ENCODE measurements around the gene MEIKIN.
"Not testable (repeated sequence)": the region's sequence is repeated elsewhere in the genome, so short reads cannot be mapped to it uniquely, and the experiment has no call there.

Gene MEIKIN

DNA sequence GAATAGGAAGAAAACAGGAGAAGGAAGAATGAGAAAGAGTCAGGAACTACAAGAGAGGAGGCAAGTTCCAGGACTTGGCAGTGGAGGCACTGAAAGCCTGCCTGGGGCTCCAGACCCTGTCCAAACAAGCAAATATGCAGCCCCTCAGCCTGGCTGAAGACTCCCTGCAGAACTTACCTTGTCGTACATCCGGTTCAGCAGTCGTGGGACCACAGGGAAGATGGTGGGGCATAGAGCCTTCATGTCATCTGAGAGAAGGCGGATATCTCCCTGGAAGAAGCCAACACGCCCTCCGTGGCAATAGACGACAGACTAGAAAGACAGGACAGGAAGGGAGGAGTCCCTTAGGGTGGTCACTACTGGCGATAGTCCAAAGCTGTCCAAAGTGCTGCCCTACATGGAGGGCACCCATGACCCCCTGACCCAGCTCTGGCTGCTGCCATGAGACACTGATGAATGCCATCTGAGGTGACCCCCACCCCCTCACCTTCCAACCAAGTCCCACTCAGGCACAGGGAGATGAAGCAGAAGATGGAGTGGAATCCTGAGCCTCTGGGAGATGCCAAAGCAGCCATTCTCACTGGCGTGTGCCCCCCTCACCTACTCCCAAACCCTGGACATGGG lies 27.7 kb upstream of the MEIKIN start:
- no peak for DNase-seq

DNA sequence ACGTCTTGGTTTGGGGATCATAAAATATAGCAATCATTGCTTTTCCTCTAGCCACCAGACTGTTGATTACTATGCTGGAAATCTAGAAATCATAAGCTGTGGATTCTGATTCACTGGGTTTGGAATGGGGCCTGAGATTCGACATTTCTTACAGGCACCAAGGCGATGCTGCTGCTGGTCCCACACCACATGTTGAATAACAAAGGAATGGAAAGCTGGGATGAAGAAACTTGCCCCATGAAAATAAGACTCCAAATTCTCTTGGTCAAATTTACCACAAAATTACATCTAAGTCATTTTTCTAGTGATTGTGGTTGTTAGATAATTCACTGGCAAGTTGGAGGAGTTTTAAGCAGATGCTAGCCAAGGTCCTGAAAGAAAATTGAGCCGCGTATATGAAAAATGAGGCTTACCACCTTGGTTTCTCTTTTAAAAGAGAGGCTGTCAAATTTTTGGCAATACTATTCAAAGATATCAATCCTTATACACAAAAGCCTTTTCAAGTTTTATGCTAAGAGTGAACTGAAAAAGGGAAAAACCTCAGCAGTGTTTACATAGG lies 23.0 kb upstream of the MEIKIN start:
- DNase-seq, result no peak

DNA sequence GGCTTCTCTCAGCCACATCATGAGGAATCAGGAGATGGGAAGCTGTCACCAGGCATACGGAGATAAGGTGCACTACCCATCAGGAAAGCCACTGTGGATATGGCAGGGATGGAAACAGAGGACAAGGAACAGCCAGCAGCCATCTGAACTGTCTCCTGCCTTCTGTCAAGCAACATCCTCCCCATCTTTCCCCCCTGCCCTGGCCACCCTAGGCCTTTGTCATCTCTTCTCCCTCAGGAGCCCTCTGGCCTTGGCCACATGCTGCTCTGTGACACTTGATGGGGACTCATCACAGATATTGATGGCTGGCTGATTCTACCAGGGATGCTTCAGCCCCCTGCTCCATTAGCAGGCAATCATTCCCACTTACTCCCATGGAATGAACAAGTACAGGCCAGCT lies 21.1 kb upstream of the MEIKIN start:
- DNase-seq, result no peak

DNA sequence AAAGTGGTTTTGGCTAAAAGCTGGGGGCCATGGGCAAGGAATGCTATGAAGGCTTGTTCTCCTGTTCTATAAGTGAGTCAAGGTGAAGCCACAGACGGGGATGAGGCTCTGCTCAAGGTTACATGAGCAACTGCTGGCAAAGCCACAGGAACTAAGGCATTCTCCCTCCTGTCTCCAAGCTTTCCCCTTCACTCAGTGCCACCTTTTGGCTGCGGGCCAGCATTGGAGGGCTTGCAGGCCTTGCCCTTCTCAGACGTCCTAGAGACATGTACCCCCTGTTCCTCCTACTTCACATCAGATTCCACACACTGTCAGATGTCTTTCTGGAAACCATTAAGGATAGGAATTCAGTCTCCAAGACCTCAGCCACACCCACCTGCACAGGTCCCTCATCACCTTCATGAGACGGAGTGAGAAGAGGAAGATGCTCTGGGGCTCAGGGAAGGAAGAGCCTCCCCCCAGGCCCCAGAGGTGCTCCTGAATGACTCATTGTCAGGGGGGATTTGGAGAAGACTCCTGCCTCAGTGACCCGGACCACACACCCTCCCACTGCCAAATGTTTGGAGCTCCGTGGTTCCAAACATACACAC lies 20.5 kb upstream of the MEIKIN start:
- no peak for DNase-seq

DNA sequence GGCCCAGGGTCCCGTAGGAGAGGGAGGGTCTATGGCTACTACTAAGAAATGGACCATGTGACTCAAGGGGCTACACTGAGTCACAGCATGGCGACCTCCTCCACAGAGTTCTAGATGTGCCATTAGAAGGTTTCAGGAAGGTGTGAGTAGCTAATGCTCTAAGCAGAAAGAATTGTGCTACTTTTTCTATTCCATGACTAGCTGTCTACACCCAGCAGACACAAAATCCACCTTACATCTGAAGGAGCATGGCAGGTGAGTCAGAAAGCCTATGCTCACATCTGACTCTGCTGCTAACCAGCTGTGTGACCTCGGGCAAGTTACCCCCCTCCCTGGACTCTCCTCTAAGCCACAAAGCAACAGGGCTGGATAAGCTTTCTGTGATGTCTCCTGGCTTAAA lies 14.4 kb upstream of the MEIKIN start:
- no peak for DNase-seq

DNA sequence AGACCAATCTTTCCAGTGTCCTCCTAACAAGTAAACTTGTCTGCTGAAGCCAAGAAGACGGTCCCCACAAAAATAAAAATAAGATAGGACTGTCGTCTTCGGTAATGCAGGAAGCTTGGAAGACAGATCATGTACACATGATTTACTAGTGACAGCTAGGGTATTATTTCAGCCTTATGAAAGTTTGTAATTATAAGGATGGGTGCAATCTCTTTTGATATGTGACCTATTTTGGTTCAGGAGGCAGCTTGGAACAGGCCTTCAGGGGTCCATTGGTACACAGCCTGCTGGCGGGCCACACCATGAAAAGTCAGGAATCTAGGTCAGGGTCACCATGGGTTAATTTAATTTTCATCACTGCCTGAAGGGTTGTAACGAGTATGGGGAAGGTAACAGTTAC lies 13.7 kb upstream of the MEIKIN start:
- DNase-seq, result no peak

DNA sequence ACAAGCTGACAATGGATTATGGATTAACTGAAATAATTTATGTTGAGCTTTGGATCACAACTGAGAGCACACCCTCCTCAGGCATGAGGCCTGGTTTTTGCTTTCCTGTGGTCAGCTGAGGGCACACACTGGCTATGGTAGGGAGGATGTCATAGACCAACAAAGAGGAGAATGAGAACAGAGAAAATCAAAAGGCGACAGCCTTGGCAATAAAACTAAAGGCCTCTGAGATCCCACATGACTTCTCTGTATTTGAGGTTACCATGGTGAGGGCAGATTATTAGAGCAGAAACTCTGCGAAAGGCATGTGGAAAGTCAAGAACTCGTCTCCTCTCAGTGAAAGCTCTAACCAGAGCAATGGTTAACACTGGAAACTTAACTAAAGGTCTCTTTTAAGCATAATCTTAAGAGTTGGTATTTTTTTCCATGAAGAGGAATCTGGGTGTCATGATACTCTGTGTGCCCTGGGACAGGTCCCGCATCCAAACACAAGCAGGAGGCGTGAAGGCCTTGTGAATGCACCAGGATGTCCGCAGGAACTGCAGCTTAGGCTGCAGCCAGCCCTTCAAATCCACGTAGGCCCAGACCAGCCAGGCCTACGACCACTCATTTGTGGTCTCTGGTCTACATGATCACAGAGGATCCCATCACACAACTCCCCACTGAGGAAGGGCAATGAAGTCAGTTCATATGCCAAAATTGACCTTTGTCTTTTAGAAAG lies 12.4 kb upstream of the MEIKIN start:
- DNase-seq, result no peak

DNA sequence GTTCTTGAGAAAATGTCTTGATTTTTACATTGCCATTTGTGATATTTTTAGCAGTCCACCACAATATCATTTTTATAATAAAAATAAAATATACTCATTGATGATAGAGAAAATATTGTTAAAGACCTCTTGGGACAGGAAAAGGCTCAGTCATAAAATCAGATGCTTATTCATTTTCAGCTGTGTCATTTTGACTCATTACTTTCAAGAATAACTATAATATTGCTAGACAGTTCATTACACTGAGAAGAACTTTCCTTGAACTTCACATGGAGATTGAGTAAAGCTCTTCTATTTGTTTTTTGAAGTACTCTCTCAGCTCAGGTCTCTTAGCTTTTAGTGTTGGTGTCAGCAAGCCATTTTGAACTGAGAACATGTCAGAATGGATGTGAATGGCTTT lies 8.5 kb upstream of the MEIKIN start:
- no peak for DNase-seq

DNA sequence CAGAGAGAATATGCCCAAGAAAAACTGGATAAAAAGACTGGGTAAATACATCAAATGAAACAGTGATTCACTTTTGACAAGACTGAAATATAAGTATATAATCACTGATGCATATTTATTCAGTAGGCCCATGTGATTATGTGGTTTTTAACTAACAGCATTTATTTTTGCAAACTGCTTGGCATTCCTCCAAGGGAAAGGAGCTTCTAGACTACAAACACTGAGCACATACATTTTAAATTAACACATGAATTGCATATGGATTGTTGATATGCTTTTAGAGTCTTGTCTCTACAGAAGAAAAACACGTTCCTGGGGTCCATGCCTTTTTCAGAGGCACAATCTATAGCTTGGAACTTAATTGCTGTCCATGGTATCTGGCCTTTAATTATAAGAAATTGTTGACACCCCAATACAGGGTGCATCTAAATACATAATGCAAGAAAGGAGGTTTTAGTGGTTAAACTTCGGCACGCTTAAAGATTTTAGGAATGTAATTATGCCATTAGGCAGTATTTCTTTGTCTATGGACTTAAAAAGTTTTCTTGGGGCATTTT lies 6.9 kb upstream of the MEIKIN start:
- peak; percentile 25 to 60 for DNase-seq

DNA sequence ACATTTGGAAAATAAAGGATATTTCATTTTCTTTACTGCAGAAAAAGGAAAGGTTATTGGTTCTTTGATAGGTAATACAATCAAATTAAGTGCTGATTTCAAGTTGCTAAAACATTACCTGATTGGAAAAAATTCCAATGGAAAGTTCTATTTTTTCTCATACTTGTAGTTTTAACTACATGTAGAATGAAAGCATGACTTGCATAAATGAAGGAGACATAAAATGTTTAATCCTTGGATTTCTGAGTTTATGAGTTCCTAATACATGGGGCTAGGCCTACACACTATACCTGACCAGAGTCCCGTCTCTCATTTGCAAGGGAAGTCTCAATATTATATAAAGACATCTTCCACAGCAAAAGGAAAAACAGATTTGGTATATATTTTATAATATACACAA lies 5.2 kb upstream of the MEIKIN start:
- no peak for DNase-seq

DNA sequence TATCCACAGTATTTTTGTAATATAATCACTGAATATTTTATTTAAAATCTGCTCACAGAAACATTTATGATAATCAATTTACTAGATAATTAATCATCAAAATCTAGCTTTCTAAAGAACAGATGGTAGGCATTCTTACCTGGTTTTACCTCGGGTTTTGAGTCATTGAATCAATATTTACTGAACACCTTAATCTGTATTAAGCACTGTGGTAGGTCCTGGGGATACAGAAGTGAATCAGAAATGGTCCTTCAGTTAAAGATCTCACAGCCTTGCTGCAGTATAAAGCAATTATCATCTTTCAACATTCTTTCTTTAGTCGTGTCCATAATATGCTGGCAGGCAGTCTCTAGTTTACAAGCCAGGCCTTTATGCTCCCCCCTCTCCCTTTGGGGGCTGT lies 2.0 kb upstream of the MEIKIN start:
- peak; percentile 3 to 61 for DNase-seq

DNA sequence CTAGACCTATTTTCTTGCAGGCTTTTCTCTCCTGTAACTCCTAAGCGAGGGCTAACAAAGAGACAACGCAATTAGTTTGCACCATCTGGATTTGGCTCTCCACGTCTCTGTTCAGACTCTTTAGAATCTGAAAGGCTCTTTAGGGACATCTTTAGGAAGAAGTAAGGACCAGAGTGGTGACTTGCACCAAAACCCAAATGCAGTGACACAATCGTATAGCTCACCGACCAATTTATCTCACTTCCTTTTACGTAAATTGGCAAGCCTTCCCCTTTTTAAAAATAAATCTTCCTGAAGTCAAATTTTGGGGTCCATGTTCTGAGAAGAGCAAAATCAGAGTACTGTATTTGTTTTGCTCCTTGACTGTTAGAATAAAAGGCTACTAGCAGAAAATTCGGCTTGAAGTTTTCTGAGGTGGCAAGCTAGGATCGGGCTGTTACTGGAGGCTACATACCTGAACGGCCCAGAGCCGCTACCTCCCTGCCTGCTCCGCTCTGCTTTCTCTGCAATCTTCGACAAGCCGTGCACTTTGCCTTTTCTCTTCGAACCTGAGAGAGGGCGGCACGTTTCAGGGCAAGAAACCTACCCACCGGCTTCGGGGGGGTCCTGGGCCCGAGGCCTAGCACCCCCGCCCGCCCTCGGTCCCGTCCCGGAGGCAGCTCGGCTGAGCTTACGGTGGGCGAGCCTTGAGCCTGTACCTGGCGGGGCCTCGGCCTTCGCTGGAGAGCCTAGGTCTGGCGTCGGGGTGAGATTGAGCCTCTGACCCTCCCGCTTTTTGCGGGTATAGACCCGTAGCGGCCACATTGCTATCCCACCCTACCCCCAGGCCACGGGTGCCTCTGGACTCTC lies 537 bp downstream of the MEIKIN start:
- no peak for DNase-seq

DNA sequence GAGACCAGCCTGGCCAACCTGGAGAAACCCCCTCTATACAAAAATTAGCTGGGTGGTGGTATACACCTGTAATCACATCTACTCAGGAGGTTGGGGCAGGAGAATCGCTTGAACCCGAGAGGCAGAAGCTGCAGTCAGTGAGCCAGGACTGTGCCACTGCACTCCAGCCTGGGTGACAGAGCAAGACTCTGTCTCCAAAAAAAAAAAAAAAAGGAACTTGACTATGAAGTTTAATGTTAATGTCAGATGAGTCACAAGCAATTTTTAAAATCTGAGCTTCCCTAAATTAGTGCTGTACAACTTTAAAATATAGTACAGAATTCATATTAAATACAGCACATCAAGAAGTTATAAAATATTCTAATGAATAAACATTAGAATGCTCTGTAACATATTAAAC lies 1.5 kb downstream of the MEIKIN start:
- no peak for DNase-seq

DNA sequence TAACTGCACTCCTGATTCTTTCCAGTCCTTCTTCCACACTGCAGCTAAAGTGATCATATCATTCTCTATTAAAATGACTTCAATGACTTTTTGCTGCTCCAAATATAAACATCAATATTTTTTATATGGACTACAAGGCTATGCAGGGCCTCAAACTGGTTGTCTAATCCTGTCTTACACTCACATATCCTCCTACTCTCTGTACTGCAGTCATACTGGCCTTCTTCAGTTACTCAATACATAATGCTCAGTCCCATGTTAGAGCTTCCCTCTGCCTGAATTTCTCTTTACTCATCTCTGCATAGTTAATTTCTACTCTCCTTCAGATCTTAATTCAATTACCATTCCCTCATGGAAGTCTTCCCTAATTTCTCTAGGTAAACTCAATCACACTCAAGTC lies 3.4 kb downstream of the MEIKIN start:
- no peak for DNase-seq

DNA sequence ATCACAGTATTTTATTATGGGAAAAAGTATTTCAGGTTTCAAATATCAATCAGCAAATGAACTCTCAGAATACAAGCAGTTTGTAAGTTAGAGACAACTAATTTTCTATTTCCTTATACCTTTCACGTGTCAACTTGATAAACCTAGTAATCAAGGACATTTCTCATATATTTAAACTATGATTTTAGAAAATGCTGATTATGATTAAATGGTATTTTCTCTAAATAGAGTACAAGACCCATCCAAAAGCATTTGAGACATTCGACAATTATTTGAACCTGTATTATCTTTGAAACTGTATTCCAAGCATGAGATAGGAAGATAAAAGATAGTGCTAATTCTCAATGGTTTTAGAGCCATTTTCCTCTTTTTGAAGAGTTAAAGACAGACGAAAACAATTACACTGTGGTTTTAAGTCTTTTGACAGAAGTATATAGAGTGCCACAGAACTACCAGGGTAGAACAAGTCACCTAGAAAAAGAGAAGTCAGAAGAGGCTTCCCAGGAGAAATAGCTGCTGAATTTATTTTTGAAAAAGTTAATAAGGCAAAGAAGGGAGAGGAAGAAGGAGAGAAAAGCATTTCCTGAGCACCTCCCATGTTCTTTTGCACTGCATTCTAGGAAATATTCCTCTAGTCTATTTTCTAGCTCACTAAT lies 5.6 kb downstream of the MEIKIN start:
- no peak for DNase-seq

DNA sequence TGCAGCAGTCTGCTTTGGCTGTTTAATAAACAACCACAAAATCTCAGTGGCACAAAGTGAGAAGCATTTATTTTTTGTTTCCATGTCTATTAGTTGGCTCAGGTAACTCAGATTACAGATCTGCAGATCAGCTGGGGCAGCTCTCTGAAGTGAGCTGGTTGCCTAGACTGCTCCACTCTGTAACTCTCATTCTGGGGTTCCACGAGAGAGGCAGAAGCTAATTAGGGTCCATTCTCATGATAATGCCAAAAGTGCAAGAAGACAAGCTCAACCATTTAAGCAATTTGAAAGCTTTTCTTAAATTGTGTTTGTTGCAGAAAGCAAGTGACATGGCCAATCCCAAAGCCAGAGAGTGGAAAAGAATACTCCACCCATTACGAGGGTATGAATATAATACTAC lies 13.2 kb downstream of the MEIKIN start:
- DNase-seq, result no peak

DNA sequence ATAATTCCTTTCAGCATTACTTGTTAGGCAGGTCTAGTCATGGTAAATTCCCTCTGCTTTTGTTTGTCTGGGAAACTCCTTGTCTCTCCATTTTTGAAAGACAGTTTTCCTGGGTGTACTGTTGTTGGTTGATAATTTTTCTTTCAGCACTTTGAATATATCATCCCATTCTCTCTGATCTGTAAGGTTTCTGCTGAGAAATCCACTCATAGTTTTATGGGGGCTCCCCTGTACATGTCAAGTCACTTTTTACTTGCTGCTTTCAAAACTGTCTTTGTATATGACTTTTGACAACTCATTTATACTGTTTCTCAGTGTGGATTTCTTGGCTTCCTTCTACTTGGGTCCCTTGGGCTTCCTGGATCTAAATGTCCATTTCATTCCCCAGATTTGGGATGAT lies 16.5 kb downstream of the MEIKIN start:
- no peak for DNase-seq

DNA sequence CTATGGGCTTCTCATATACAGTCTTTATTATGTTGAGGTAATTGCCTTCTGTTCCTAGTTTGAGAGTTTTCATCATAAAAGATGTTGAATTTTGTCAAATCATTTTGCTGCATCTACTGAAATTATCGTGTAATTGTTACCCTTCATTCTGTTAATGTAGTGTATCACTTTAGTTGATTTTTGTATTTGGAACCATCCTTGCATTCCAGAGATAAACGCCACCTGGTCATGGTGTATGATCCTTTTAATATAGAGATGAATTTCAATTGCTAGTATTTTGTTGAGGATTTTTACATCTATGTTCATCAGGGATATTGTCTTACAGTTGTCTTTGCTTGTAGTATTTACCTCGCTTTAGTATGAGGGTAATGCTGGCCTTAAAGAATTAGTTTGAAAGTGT lies 19.3 kb downstream of the MEIKIN start:
- no peak for DNase-seq

DNA sequence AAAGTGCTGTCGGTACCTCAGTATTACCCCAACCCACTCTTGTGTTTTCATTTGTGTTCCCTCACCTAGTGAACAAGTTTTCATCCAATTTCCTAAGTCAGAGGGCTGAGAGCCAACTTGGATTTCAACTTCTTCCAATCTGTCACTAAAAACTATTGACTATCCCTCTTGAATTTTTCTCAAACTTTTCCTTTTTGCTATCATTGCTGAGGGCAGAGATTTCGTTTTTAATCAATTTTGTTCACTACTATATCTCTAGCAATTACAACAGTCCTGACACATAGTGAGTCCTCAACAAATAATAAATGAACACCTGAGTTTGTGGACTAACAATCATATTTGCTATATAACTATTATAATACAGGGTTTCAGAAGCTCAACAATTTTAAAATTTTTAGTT lies 29.0 kb downstream of the MEIKIN start:
- DNase-seq, result no peak

DNA sequence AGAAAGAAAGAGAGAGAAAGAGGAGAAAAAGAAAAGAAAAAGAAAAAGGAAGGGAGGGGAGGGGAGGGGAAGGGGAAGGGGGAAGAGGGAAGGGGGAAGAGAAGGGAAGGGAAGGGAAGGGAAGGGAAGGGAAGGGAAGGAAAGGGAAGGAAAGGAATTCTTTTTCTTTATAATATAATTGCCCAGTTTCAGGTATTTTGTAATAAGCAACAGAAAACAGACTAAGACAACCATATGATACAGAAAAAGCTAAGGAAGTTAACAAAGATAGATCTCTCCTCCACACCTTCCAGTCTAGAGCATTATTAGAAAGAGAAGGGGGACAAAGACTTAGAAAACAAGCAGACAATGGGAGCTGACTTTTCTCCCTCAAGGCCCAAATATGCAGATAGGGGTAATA lies 31.0 kb downstream of the MEIKIN start:
- DNase-seq, result no peak

DNA sequence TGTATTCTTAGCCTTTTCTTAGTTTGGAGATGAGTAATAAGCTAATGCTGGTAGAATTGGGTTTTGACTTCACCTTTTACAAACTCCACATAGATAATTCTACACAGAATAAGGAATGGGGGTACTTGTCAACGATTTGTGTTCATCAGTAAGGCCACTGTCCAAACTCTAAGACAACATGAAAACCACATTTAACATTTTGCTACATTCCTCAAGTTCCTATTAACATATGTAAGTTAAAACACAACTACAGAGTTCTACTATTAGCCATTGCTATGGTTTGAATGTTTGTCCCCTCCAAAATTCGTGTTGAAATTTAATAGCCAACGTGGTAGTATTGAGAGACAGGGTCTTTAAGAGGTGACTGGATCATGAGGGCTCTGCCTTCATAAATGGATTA lies 31.9 kb downstream of the MEIKIN start:
- DNase-seq, result no peak

DNA sequence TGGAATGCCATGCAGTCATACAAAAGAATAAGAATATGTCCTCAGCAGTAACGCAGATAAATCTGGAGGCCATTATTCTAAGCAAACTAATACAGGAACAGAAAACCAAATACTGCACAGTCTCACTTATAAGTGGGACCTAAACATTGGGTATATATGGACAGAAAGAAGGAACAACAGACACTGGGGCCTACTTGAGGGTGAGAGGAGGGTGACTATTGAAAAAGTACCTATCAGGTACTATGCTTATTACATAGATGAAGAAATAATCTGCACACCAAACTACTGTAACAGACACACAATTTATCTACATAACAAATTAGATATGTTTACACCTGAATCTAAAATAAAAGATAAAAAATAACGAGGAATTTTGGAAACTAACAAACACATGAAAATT lies 38.8 kb downstream of the MEIKIN start:
- no peak for DNase-seq

DNA sequence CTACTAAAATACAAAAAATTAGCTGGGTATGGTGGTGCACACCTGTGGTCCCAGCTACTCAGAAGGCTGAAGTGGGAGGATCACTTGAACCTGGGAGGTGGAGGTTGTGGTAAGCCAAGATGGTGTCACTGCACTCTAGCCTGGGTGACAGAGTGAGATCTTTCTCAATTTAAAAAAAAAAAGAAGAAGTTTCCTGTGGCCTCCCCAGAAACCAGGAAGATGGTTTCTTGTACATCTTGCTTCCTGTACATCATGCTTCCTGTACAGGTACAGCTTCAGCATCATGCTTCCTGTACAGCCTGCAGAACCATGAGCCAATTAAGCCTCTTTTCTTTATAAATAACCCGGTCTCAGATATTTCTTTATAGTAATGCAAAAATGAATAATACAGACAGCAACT lies 43.2 kb downstream of the MEIKIN start:
- not testable (repeated sequence) for DNase-seq
